Naive thymus-derived CD4-positive, alpha-beta T cell (primary cell): Measurements from ENCODE around the gene IQGAP2. TPM values are rescaled to one million over a fixed set of nuclear protein-coding genes. Genes with fewer than 3 reads are reported as not detected.

Experiments
- ATAC-seq: fragments of 150-1000 bp; cut with Tn5 transposase; 2 replicates; pipeline ENCODE4 v1.10.0; 2021; ENCODE audit warnings: mild to moderate bottlenecking, moderate library complexity
- CTCF ChIA-PET: fragments of 350-600 bp; sonication (Branson Sonifier 250); formaldehyde crosslinking; loops from one replicate; lab custom pipeline; 2021; ENCODE audit warnings: antibody characterized with exemption; lab: Charles Lee
- POLR2A ChIA-PET: fragments of 350-600 bp; sonication (Branson Sonifier 250); formaldehyde crosslinking; loops from one replicate; lab custom pipeline; 2021; ENCODE audit warnings: antibody characterized with exemption, inconsistent platforms; lab: Charles Lee
- DNase-seq, 9 donors: peaks; one replicate each; pipeline versions ENCODE4 v3.0.0 to v3.0.0-alpha.2; 2020 to 2022; ENCODE audit warnings: mixed read lengths in 1 of 9
- H3K27ac ChIP-seq: one replicate; pipeline ENCODE4 v1.7.0; 2013; ENCODE audit warnings: mild to moderate bottlenecking, low read depth, low read length, moderate library complexity
- H3K27me3 ChIP-seq, 2 donors: one replicate each; pipeline ENCODE4 v1.7.0; 2013; ENCODE audit warnings: low read length in 2 of 2, mild to moderate bottlenecking in 2 of 2, moderate library complexity in 2 of 2; ENCODE audit not compliant: control insufficient read depth in 2 of 2, insufficient read depth in 2 of 2
- H3K36me3 ChIP-seq, 3 experiments: 1 replicate in 2 of 3; 2 replicates in 1 of 3; pipeline ENCODE4 v1.7.0; 2013; ENCODE audit warnings: low read length in 3 of 3, mild to moderate bottlenecking in 3 of 3, moderate library complexity in 1 of 3; ENCODE audit not compliant: insufficient read depth in 3 of 3, control insufficient read depth in 2 of 3
- H3K4me1 ChIP-seq, 2 donors: one replicate each; pipeline ENCODE4 v1.7.0; 2013; ENCODE audit warnings: low read length in 2 of 2, mild to moderate bottlenecking in 2 of 2, moderate library complexity in 1 of 2; ENCODE audit not compliant: control insufficient read depth in 2 of 2, insufficient read depth in 2 of 2
- H3K4me3 ChIP-seq: 2 replicates; pipeline ENCODE4 v1.7.0; 2013; ENCODE audit warnings: mild to moderate bottlenecking, low read length
- H3K9me3 ChIP-seq, 3 experiments: 1 replicate in 2 of 3; 2 replicates in 1 of 3; pipeline ENCODE4 v1.7.0; 2013; ENCODE audit warnings: low read length in 3 of 3; ENCODE audit not compliant: control insufficient read depth in 2 of 3
- H3K27ac Mint-ChIP-seq, 9 donors: one replicate each; pipeline ENCODE4 v1.8.0; 2020 to 2022; ENCODE audit warnings: mixed read lengths in 9 of 9, mild to moderate bottlenecking in 8 of 9, moderate library complexity in 5 of 9, inconsistent platforms in 2 of 9
- H3K27me3 Mint-ChIP-seq, 5 donors: one replicate each; pipeline ENCODE4 v1.8.0; 2021 to 2022; ENCODE audit warnings: mixed read lengths in 5 of 5, mild to moderate bottlenecking in 1 of 5
- H3K36me3 Mint-ChIP-seq, 5 donors: one replicate each; pipeline ENCODE4 v1.8.0; 2020 to 2022; ENCODE audit warnings: mixed read lengths in 5 of 5, mild to moderate bottlenecking in 3 of 5, inconsistent platforms in 1 of 5
- H3K4me1 Mint-ChIP-seq, 7 donors: one replicate each; pipeline ENCODE4 v1.8.0; 2020 to 2022; ENCODE audit warnings: mixed read lengths in 7 of 7, mild to moderate bottlenecking in 3 of 7, inconsistent platforms in 1 of 7
- H3K4me3 Mint-ChIP-seq, 10 donors: one replicate each; pipeline ENCODE4 v1.8.0; 2020 to 2022; ENCODE audit warnings: mild to moderate bottlenecking in 10 of 10, mixed read lengths in 10 of 10, moderate library complexity in 6 of 10, inconsistent platforms in 2 of 10
- H3K9me3 Mint-ChIP-seq, 11 donors: one replicate each; pipeline ENCODE4 v1.8.0; 2020 to 2022; ENCODE audit warnings: mixed read lengths in 11 of 11, mild to moderate bottlenecking in 4 of 11, inconsistent platforms in 1 of 11, moderate library complexity in 1 of 11
- intact Hi-C, 2 donors: fragments of 100-400 bp; cut with micrococcal nuclease; formaldehyde crosslinking; loops; one replicate each; pipeline ENCODE4 v1.15.1; 2023
- polyA plus RNA-seq, 2 donors: library from polyadenylated mRNA; unstranded; fragments of 300-500 nt; fragmentation: Illumina TruSeq; gene quantifications; one replicate each; pipeline ENCODE4 v1.2.3, GENCODE V29; 2021
- total RNA-seq, 6 experiments: library from RNA in 5 of 6; stranded (reverse) in 5 of 6; gene quantifications; 1 replicate in 5 of 6; 2 replicates in 1 of 6; pipeline ENCODE4 v1.2.3 and lab custom pipeline; 2021 to 2026

Gene IQGAP2
- total and polyA plus RNA-seq, 7 experiments from 2014 or later, result 19.0 to 114 (median 86.3) TPM

GRCh38 chr5:76552546-76552945, 149.5 kb downstream of the IQGAP2 start:
- H3K36me3 Mint-ChIP-seq, result peaks cover 0 to 30% (median 8%) of the 10 kb centered on the region in 5 donors
- H3K4me1 ChIP-seq, result peaks cover 12 to 44% of the 10 kb centered on the region in 2 donors
- H3K36me3 ChIP-seq, result no peaks in the 10 kb centered on the region
- peaks cover 31 to 67% (median 54%) of the 10 kb centered on the region in 7 donors for H3K4me1 Mint-ChIP-seq
- no peaks in the 10 kb centered on the region for H3K27me3 Mint-ChIP-seq
- no peak overlapping the region for H3K4me3 Mint-ChIP-seq
- H3K27ac ChIP-seq, result no peak overlapping the region
- H3K27me3 ChIP-seq, result no peaks in the 10 kb centered on the region
- no peaks in the 10 kb centered on the region for H3K9me3 Mint-ChIP-seq
- H3K4me3 ChIP-seq, result no peak overlapping the region
- intact Hi-C loops, result no loop called here
- CTCF ChIA-PET, result interaction anchor here (0.8 kb wide), 1 partner anchor 57 kb away, joined by 3 read pairs; no protein-coding TSS in a partner anchor
- H3K27ac Mint-ChIP-seq, result peak overlapping the region in 6 of 9 donors; percentile 9 to 75 (median 62)
- ATAC-seq (no peak), DNase-seq (no peak)
- POLR2A ChIA-PET, result interaction anchor here (0.5 kb wide), 1 partner anchor 85 kb away, joined by 3 read pairs; no protein-coding TSS in a partner anchor
- no peaks in the 10 kb centered on the region for H3K9me3 ChIP-seq

- no peaks in the 10 kb centered on the region for H3K27me3 ChIP-seq
- peaks cover 0 to 31% (median 8%) of the 10 kb centered on the region in 5 donors for H3K36me3 Mint-ChIP-seq
- H3K4me3 Mint-ChIP-seq, result no peak overlapping the region
- H3K27ac ChIP-seq, result no peak overlapping the region
- H3K9me3 ChIP-seq, result no peaks in the 10 kb centered on the region
- ATAC-seq (no peak), DNase-seq (no peak)
- no peaks in the 10 kb centered on the region for H3K36me3 ChIP-seq
- no peaks in the 10 kb centered on the region for H3K9me3 Mint-ChIP-seq
- no peaks in the 10 kb centered on the region for H3K27me3 Mint-ChIP-seq
- H3K4me1 ChIP-seq, result peaks cover 5 to 37% of the 10 kb centered on the region in 2 donors
- intact Hi-C loops, result no loop called here
- no peak overlapping the region for H3K4me3 ChIP-seq
- H3K4me1 Mint-ChIP-seq, result peaks cover 26 to 60% (median 47%) of the 10 kb centered on the region in 7 donors
- POLR2A ChIA-PET, result no interaction called here
- CTCF ChIA-PET, result interaction anchor here (0.8 kb wide), 1 partner anchor 57 kb away, joined by 3 read pairs; no protein-coding TSS in a partner anchor
- peak overlapping the region in 3 of 9 donors; percentile 11 to 53 (median 41) for H3K27ac Mint-ChIP-seq
These were observed 150.2 kb downstream of the IQGAP2 start for GRCh38 chr5:76553251-76553650.

- DNase-seq, result no peak
- Histone ChIP-seq H3K27ac (no peak overlapping the region), H3K36me3 (no peaks in the 10 kb centered on the region), H3K4me1 (peaks cover 0 to 20% of the 10 kb centered on the region in 2 donors), H3K27me3 (no peaks in the 10 kb centered on the region), H3K9me3 (no peaks in the 10 kb centered on the region), H3K4me3 (no peak overlapping the region)
- POLR2A ChIA-PET, result no interaction called here
- Mint-ChIP-seq H3K36me3 (peaks cover 3 to 36% (median 15%) of the 10 kb centered on the region in 5 donors), H3K9me3 (no peaks in the 10 kb centered on the region), H3K4me3 (no peak overlapping the region), H3K27me3 (no peaks in the 10 kb centered on the region), H3K4me1 (peaks cover 11 to 48% (median 35%) of the 10 kb centered on the region in 7 donors), H3K27ac (peak overlapping the region in 4 of 9 donors; percentile 10 to 67 (median 32))
- intact Hi-C loops, result no loop called here
- no peak for ATAC-seq
- CTCF ChIA-PET, result no interaction called here
These were observed 152.0 kb downstream of the IQGAP2 start for GRCh38 chr5:76555114-76555513.

DNA sequence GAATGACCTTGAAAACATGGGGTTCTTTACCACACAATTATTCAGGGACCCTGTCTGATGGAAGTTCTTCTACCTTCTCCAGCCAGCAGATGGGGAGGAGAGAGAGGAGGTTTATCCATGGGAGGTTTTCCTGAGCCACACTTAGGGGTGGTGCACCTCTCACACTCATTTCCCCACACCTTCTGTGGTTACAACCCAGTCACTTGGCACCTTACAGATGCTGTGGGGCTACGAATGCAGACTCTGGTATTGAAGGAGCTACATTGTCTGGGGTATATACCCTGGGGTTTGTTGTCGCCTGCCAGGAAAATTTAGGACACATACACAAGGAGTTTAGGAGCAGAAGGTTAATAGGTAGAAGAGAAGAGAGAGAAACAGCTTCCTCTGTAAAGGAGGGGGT, 152.6 kb downstream of the IQGAP2 start:
- Mint-ChIP-seq H3K36me3 (peaks cover 3 to 36% (median 15%) of the 10 kb centered on the region in 5 donors), H3K4me1 (peaks cover 11 to 47% (median 35%) of the 10 kb centered on the region in 7 donors), H3K9me3 (no peaks in the 10 kb centered on the region), H3K27me3 (no peaks in the 10 kb centered on the region), H3K4me3 (no peak overlapping the region), H3K27ac (peak overlapping the region in 6 of 9 donors; percentile 6 to 82 (median 23))
- Histone ChIP-seq H3K36me3 (no peaks in the 10 kb centered on the region), H3K27me3 (no peaks in the 10 kb centered on the region), H3K9me3 (no peaks in the 10 kb centered on the region), H3K27ac (no peak overlapping the region), H3K4me1 (peaks cover 0 to 20% of the 10 kb centered on the region in 2 donors), H3K4me3 (no peak overlapping the region)
- no peak for DNase-seq
- intact Hi-C loops, result no loop called here
- no peak for ATAC-seq
- ChIA-PET CTCF (no interaction called here), POLR2A (no interaction called here)

- DNase-seq, result no peak
- H3K9me3 ChIP-seq, result no peaks in the 10 kb centered on the region
- ChIA-PET POLR2A (no interaction called here), CTCF (no interaction called here)
- Mint-ChIP-seq H3K27me3 (no peaks in the 10 kb centered on the region), H3K27ac (peak overlapping the region in 8 of 9 donors; percentile 10 to 69 (median 48)), H3K4me3 (no peak overlapping the region), H3K36me3 (peaks cover 3 to 39% (median 15%) of the 10 kb centered on the region in 5 donors), H3K9me3 (no peaks in the 10 kb centered on the region), H3K4me1 (peaks cover 11 to 50% (median 35%) of the 10 kb centered on the region in 7 donors)
- intact Hi-C loops, result loop anchor here in 1 of 2 donors (1.0 kb wide), 1 partner anchor 9 kb away; no protein-coding TSS in a partner anchor
- H3K4me1 ChIP-seq, result peaks cover 0 to 20% of the 10 kb centered on the region in 2 donors
- peak; percentile 57 for ATAC-seq
- H3K36me3 ChIP-seq, result peaks cover 0 to 1% (median 0%) of the 10 kb centered on the region in 3 experiments
- H3K27me3 ChIP-seq, result no peaks in the 10 kb centered on the region
- no peak overlapping the region for H3K27ac ChIP-seq
- no peak overlapping the region for H3K4me3 ChIP-seq
These were observed 153.6 kb downstream of the IQGAP2 start for GRCh38 chr5:76556511-76557221.

DNA sequence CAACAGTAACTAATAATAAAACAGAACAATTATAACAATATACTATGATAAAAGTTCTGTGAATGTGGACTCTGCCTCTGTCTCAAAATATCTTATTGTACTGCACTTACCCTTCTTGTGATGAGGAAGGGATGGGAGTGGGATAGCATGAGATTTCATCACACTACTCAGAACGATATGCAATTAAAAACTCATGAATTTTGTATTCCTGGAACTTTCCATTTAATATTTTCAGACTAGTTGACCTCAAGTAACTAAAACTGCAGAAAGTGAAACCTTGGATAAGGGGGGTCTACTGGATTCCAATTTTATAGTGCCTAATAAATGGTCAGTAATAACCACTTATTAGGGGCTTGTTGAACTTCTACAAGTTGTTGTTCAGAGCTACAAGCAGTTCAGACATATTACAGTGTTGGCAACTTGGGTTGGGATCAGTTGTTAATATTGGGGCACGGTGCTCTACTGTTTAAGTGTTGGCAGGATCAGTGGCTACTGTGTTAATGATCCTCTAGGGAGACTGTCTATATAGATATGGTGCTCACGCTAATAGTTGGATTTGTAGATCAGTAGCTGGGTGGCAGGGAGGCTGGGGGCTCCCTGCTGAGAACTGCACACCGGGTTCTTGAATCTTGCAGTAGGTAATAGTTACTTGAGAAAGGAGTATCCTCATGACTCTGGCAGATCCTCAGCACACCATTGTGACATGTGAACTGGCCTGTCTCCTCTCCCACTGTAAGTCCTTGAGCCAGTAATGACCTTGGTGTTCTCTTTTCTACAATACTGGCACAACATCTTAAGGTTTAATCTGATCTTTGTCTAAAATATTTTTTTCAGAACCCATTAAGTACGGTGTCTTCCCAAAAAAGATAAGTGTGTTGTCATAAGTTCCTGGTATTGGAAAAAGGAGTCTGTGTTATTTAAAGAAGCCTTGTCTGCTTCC, 158.1 kb downstream of the IQGAP2 start:
- POLR2A ChIA-PET, result no interaction called here
- intact Hi-C loops, result no loop called here
- H3K27ac Mint-ChIP-seq, result no peak overlapping the region
- no peak overlapping the region for H3K4me3 Mint-ChIP-seq
- peaks cover 2 to 30% (median 15%) of the 10 kb centered on the region in 7 donors for H3K4me1 Mint-ChIP-seq
- Histone ChIP-seq H3K4me3 (no peak overlapping the region), H3K27ac (no peak overlapping the region), H3K27me3 (no peaks in the 10 kb centered on the region), H3K4me1 (peaks cover 0 to 7% of the 10 kb centered on the region in 2 donors), H3K9me3 (no peaks in the 10 kb centered on the region), H3K36me3 (peaks cover 5 to 19% (median 8%) of the 10 kb centered on the region in 3 experiments)
- DNase-seq, result no peak
- H3K27me3 Mint-ChIP-seq, result no peaks in the 10 kb centered on the region
- H3K9me3 Mint-ChIP-seq, result no peaks in the 10 kb centered on the region
- CTCF ChIA-PET, result no interaction called here
- H3K36me3 Mint-ChIP-seq, result peaks cover 12 to 46% (median 35%) of the 10 kb centered on the region in 5 donors
- no peak for ATAC-seq
